Testis (tissue), 2 donors: ENCODE data around the gene ATAD3C.

Source experiments
- POLR2A ChIP-seq: fragments of 450-650 bp; IDR thresholded peaks from one replicate; pipeline ENCODE4 v1.6.1; 2017; ENCODE audit warnings: antibody characterized with exemption, mild to moderate bottlenecking, moderate library complexity
- TF ChIP-seq, protein P1 (sequence below), 3 experiments: fragments of 450-650 bp in 2 of 3; fragments of 200-600 bp in 1 of 3; sonication (generic) in 1 of 3; IDR thresholded peaks; one replicate each; pipeline ENCODE4 v1.5.1; 2016 to 2019; ENCODE audit warnings: antibody characterized with exemption in 3 of 3, mild to moderate bottlenecking in 2 of 3, moderate library complexity in 1 of 3

DNA sequence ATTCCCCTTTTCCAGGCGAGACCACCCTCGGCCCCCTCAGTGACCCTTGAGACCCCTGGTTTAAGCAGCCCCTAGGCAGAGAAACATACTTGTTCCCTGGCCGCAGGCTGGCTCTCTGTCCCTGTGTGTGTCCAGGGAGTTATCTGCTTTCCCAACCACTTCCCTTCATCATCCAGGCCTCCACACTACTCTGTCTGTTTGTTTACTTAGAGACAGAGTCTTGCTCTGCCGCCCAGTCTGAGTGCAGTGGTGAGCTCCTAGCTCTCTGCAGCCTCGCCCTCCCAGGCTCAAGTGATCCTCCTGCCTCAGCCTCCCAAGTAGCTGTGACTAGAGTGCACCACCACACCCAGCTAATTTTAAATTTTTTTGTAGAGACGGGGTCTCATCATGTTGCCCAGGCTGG is 19.8 kb upstream of the ATAD3C start:
- TF ChIP-seq, protein P1, sequence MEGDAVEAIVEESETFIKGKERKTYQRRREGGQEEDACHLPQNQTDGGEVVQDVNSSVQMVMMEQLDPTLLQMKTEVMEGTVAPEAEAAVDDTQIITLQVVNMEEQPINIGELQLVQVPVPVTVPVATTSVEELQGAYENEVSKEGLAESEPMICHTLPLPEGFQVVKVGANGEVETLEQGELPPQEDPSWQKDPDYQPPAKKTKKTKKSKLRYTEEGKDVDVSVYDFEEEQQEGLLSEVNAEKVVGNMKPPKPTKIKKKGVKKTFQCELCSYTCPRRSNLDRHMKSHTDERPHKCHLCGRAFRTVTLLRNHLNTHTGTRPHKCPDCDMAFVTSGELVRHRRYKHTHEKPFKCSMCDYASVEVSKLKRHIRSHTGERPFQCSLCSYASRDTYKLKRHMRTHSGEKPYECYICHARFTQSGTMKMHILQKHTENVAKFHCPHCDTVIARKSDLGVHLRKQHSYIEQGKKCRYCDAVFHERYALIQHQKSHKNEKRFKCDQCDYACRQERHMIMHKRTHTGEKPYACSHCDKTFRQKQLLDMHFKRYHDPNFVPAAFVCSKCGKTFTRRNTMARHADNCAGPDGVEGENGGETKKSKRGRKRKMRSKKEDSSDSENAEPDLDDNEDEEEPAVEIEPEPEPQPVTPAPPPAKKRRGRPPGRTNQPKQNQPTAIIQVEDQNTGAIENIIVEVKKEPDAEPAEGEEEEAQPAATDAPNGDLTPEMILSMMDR (IDR thresholded peaks at IDR 0.05): no peak
- no peak for TF ChIP-seq POLR2A
